Measurements from ENCODE around the gene LRIG3. TPM values are rescaled to one million over a fixed set of nuclear protein-coding genes. Genes with fewer than 3 reads are reported as not detected.

LRIG3 gene
- polyA plus RNA-seq, 3 donors: not detected

- no peaks in the 10 kb centered on the region for H3K9me3 ChIP-seq (replicated peaks in 1 of 2; ENCODE audit: control insufficient read depth in 1 of 2, insufficient read depth in 1 of 2, low read length in 2 of 2)
- H2AFZ ChIP-seq (ENCODE audit: insufficient read depth, low read depth, low read length, poor library complexity, severe bottlenecking): no peak overlapping the region
- H3K79me2 ChIP-seq (ENCODE audit: insufficient read depth, low read length): no peaks in the 10 kb centered on the region
- TF ChIP-seq CTCF (IDR thresholded peaks at IDR 0.05): no peak
- H3K27me3 ChIP-seq (ENCODE audit: control insufficient read depth in 2 of 2, insufficient read depth in 2 of 2, low read length in 2 of 2): peaks cover 8 to 9% of the 10 kb centered on the region in 2 donors
- no peak overlapping the region for H3K4me3 Mint-ChIP-seq
- H3K36me3 ChIP-seq (replicated peaks in 1 of 2; ENCODE audit: control insufficient read depth in 1 of 2, insufficient read depth in 2 of 2, low read length in 2 of 2): no peaks in the 10 kb centered on the region
- DNase-seq: no peak
- no peak overlapping the region for H3K27ac ChIP-seq (ENCODE audit: low read depth in 1 of 2, low read length in 2 of 2)
- no peaks in the 10 kb centered on the region for H4K20me1 ChIP-seq (ENCODE audit: insufficient read depth, low read length)
- H3K9me3 Mint-ChIP-seq: peaks cover 0 to 7% (median 6%) of the 10 kb centered on the region in 7 donors
- H3K27me3 Mint-ChIP-seq (ENCODE audit: low read depth in 3 of 3): peaks cover 8 to 10% (median 10%) of the 10 kb centered on the region in 3 donors
- H3K4me1 Mint-ChIP-seq: no peaks in the 10 kb centered on the region
- no peak overlapping the region for H3K4me3 ChIP-seq (replicated peaks in 1 of 3; ENCODE audit: low read depth in 2 of 3, low read length in 3 of 3)
- no peaks in the 10 kb centered on the region for H3K36me3 Mint-ChIP-seq
- no CpG with 5 or more reads among the region's 2 CpGs for WGBS (ENCODE audit: insufficient coverage)
- no peak overlapping the region for H3K27ac Mint-ChIP-seq
- intact Hi-C loops (cut with micrococcal nuclease): no loop called here
- H3K4me2 ChIP-seq (replicated peaks; ENCODE audit: extremely low read depth, low read length, poor library complexity, severe bottlenecking): no peak overlapping the region
- H3K4me1 ChIP-seq (ENCODE audit: control insufficient read depth in 1 of 2, insufficient read depth in 2 of 2, low read length in 2 of 2): no peaks in the 10 kb centered on the region
- H3K9ac ChIP-seq (ENCODE audit: insufficient read depth, low read length, poor library complexity, severe bottlenecking): no peak overlapping the region
Observed at GRCh38 chr12:58925751-58926150, 5.4 kb upstream of the LRIG3 start.

GRCh38 chr12:58925111-58925611 is 4.9 kb upstream of the LRIG3 start:
- intact Hi-C loops (cut with micrococcal nuclease): no loop called here
- Mint-ChIP-seq H3K4me3 (no peak overlapping the region), H3K27me3 (ENCODE audit: low read depth in 3 of 3) (peaks cover 14 to 16% (median 14%) of the 10 kb centered on the region in 3 donors), H3K4me1 (peaks cover 3% of the 10 kb centered on the region), H3K27ac (no peak overlapping the region), H3K9me3 (peaks cover 0 to 13% (median 7%) of the 10 kb centered on the region in 7 donors), H3K36me3 (no peaks in the 10 kb centered on the region)
- H3K4me3 ChIP-seq (replicated peaks in 1 of 3; ENCODE audit: low read depth in 2 of 3, low read length in 3 of 3): no peak overlapping the region
- no peak overlapping the region for H3K27ac ChIP-seq (ENCODE audit: low read depth in 1 of 2, low read length in 2 of 2)
- no peaks in the 10 kb centered on the region for H3K79me2 ChIP-seq (ENCODE audit: insufficient read depth, low read length)
- H3K27me3 ChIP-seq (ENCODE audit: control insufficient read depth in 2 of 2, insufficient read depth in 2 of 2, low read length in 2 of 2): peaks cover 11 to 14% of the 10 kb centered on the region in 2 donors
- peaks cover 2 to 4% of the 10 kb centered on the region in 2 donors for H3K4me1 ChIP-seq (ENCODE audit: control insufficient read depth in 1 of 2, insufficient read depth in 2 of 2, low read length in 2 of 2)
- no peaks in the 10 kb centered on the region for H4K20me1 ChIP-seq (ENCODE audit: insufficient read depth, low read length)
- DNase-seq: no peak
- H3K9ac ChIP-seq (ENCODE audit: insufficient read depth, low read length, poor library complexity, severe bottlenecking): no peak overlapping the region
- H3K4me2 ChIP-seq (replicated peaks; ENCODE audit: extremely low read depth, low read length, poor library complexity, severe bottlenecking): no peak overlapping the region
- no CpG with 5 or more reads among the region's 1 CpG for WGBS (ENCODE audit: insufficient coverage)
- H3K36me3 ChIP-seq (replicated peaks in 1 of 2; ENCODE audit: control insufficient read depth in 1 of 2, insufficient read depth in 2 of 2, low read length in 2 of 2): no peaks in the 10 kb centered on the region
- TF ChIP-seq CTCF (IDR thresholded peaks at IDR 0.05): no peak
- H3K9me3 ChIP-seq (replicated peaks in 1 of 2; ENCODE audit: control insufficient read depth in 1 of 2, insufficient read depth in 1 of 2, low read length in 2 of 2): peaks cover 0 to 2% of the 10 kb centered on the region in 2 donors
- no peak overlapping the region for H2AFZ ChIP-seq (ENCODE audit: insufficient read depth, low read depth, low read length, poor library complexity, severe bottlenecking)
